Type B pancreatic cell (in vitro differentiated cells): Measurements from ENCODE around the gene PPP2R1B. TPM values are rescaled to one million over a fixed set of nuclear protein-coding genes. Genes with fewer than 3 reads are reported as not detected.
"Not testable (repeated sequence)": the region's sequence is repeated elsewhere in the genome, so short reads cannot be mapped to it uniquely, and the experiment has no call there.

Experiments used
- DNase-seq: peaks from one replicate; pipeline ENCODE4 v3.0.0; 2021; ENCODE audit warnings: mixed read lengths; ENCODE audit not compliant: unreplicated experiment; ENCODE audit errors: extremely low spot score
- H3K27ac Mint-ChIP-seq: 2 replicates; pipeline ENCODE4 v1.8.0; 2021; ENCODE audit warnings: mild to moderate bottlenecking, mixed read lengths
- H3K27me3 Mint-ChIP-seq: 2 replicates; pipeline ENCODE4 v1.8.0; 2021; ENCODE audit warnings: mixed read lengths
- H3K36me3 Mint-ChIP-seq: 2 replicates; pipeline ENCODE4 v1.8.0; 2021; ENCODE audit warnings: mixed read lengths
- H3K4me1 Mint-ChIP-seq: one replicate; pipeline ENCODE4 v1.8.0; 2021; ENCODE audit warnings: mixed read lengths; ENCODE audit not compliant: unreplicated experiment
- H3K4me3 Mint-ChIP-seq: 2 replicates; pipeline ENCODE4 v1.8.0; 2021; ENCODE audit warnings: mild to moderate bottlenecking, mixed read lengths
- H3K9me3 Mint-ChIP-seq: 2 replicates; pipeline ENCODE4 v1.8.0; 2021; ENCODE audit warnings: mixed read lengths
- total RNA-seq: library from RNA; stranded (reverse); gene quantifications from 2 replicates; pipeline ENCODE4 v1.2.1, GENCODE V29; 2021; ENCODE audit warnings: low replicate concordance
- TF ChIP-seq, protein P1 (sequence below): fragments of 200-600 bp; sonication (generic); conservative IDR thresholded peaks from 2 replicates; pipeline ENCODE4 v1.5.0; 2021; ENCODE audit warnings: antibody characterized with exemption, mild to moderate bottlenecking

Gene PPP2R1B
- total RNA-seq, 1 donor from 2014 or later, result 52.3 TPM

DNA sequence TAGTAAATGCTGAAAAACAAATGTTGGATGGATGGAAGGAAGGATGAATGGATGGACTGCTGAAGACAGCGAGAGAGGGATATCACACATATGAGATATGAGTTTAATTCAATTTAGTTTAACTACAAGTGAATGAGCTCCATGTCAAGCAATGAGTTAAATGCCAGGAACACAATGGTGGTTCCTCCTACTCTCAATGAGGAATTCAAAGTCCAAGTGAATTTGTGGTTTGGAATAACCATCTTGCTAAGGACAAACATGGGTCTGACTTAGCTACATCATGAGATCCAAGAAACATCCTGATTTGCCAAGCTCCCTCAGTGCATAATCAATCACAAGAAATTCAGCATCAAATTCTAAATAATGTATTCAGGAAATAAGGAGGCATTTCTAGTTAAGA lies 26.1 kb upstream of the PPP2R1B start:
- TF ChIP-seq, protein P1, sequence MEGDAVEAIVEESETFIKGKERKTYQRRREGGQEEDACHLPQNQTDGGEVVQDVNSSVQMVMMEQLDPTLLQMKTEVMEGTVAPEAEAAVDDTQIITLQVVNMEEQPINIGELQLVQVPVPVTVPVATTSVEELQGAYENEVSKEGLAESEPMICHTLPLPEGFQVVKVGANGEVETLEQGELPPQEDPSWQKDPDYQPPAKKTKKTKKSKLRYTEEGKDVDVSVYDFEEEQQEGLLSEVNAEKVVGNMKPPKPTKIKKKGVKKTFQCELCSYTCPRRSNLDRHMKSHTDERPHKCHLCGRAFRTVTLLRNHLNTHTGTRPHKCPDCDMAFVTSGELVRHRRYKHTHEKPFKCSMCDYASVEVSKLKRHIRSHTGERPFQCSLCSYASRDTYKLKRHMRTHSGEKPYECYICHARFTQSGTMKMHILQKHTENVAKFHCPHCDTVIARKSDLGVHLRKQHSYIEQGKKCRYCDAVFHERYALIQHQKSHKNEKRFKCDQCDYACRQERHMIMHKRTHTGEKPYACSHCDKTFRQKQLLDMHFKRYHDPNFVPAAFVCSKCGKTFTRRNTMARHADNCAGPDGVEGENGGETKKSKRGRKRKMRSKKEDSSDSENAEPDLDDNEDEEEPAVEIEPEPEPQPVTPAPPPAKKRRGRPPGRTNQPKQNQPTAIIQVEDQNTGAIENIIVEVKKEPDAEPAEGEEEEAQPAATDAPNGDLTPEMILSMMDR, result no peak
- H3K27me3 Mint-ChIP-seq, result no peaks in the 10 kb centered on the region
- H3K4me1 Mint-ChIP-seq, result peaks cover 25% of the 10 kb centered on the region
- no peak overlapping the region for H3K4me3 Mint-ChIP-seq
- no peak for DNase-seq
- H3K27ac Mint-ChIP-seq, result no peak overlapping the region
- H3K9me3 Mint-ChIP-seq, result peaks cover 3% of the 10 kb centered on the region
- H3K36me3 Mint-ChIP-seq, result peaks cover 25% of the 10 kb centered on the region

DNA sequence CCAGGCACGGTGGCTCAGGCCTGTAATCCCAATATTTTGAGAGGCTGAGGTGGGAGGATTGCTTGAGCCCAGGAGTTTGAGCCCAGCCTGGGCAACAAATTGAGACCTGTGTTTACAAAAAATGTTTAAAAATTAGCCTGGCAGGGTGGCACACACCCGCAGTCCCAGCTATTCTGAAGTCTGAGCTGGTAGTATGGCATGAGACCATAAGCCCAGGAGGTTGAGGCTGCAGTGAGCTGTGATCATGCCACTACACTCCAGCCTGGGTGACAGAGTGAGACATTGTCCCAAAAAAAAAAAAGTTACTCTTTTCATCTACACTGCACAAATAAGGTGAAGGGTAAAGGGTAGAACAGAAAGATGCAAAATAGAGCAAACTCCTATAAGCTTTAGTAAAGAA lies 22.3 kb upstream of the PPP2R1B start:
- Mint-ChIP-seq H3K27ac (no peak overlapping the region), H3K27me3 (no peaks in the 10 kb centered on the region), H3K4me1 (no peaks in the 10 kb centered on the region), H3K9me3 (no peaks in the 10 kb centered on the region), H3K36me3 (peaks cover 27% of the 10 kb centered on the region), H3K4me3 (no peak overlapping the region)
- TF ChIP-seq, protein P1, result no peak
- no peak for DNase-seq

DNA sequence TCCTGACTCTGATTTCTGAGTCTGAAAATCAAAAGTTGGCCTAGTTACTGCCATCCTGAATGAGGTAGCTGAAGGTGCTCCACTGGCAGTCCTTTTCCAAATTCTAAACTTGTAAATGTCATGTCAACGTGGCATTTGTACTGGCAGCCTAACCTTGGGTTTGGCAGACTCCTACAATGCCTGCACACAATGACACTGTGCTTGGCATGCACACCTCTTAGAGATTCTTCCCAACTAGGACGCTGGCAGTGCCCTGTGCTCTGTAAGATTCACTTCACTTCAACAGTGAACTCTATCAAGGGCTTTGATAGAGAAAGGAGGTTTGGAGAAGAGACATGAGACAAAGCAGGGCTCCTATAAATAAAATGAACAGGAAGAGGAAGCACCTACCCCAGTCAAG lies 21.9 kb upstream of the PPP2R1B start:
- TF ChIP-seq, protein P1, result no peak
- H3K4me3 Mint-ChIP-seq, result no peak overlapping the region
- no peaks in the 10 kb centered on the region for H3K27me3 Mint-ChIP-seq
- H3K4me1 Mint-ChIP-seq, result no peaks in the 10 kb centered on the region
- DNase-seq, result no peak
- peaks cover 27% of the 10 kb centered on the region for H3K36me3 Mint-ChIP-seq
- H3K27ac Mint-ChIP-seq, result no peak overlapping the region
- H3K9me3 Mint-ChIP-seq, result no peaks in the 10 kb centered on the region

DNA sequence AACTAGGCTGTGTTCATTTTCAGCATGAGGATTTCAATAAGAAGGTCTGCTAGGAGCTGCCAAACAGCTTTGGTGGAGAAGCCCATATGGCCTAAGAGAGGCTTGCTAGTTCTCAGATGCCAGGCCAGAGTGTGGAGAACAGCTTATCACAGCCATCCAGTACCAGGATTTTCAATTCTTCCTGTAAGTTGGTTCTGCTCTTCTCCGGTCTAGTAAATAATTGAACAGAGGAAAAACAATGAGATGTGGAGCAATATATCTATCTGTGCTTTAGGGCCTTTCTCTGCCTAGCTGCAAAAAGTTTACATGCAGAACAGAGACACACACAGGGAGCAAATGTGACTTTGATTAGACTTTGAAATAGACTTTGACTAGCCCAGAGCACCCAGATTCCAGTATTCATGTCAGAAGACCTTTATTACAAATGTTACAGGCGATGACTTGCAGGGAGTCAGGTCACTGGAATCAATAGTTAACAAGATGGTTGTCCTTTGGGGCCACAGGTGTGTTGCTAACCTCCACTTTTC lies 19.8 kb upstream of the PPP2R1B start:
- no peak overlapping the region for H3K4me3 Mint-ChIP-seq
- no peaks in the 10 kb centered on the region for H3K4me1 Mint-ChIP-seq
- no peaks in the 10 kb centered on the region for H3K9me3 Mint-ChIP-seq
- DNase-seq, result no peak
- no peaks in the 10 kb centered on the region for H3K27me3 Mint-ChIP-seq
- TF ChIP-seq, protein P1, result no peak
- peaks cover 21% of the 10 kb centered on the region for H3K36me3 Mint-ChIP-seq
- H3K27ac Mint-ChIP-seq, result no peak overlapping the region

DNA sequence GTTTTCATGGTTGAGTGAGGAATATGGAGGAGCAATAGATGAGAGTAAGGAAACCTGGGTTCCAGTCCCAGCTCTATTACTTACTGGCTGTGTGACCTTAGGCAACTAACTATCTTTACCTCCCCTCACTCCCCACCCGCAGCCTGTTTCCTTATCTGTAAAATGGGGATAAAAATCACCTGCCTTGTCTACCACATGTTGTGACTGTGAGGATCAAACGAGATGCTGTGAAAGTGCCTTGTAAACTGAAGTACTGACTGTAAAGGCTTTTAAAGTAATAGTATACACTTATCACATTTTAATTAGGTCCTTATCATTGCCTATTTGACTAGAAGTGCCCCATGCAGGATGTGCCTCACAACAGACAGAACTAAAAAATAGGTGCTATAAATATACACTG lies 18.9 kb upstream of the PPP2R1B start:
- H3K36me3 Mint-ChIP-seq, result peaks cover 17% of the 10 kb centered on the region
- DNase-seq, result no peak
- no peak overlapping the region for H3K27ac Mint-ChIP-seq
- H3K4me3 Mint-ChIP-seq, result no peak overlapping the region
- TF ChIP-seq, protein P1, result no peak
- no peaks in the 10 kb centered on the region for H3K9me3 Mint-ChIP-seq
- H3K4me1 Mint-ChIP-seq, result no peaks in the 10 kb centered on the region
- no peaks in the 10 kb centered on the region for H3K27me3 Mint-ChIP-seq

DNA sequence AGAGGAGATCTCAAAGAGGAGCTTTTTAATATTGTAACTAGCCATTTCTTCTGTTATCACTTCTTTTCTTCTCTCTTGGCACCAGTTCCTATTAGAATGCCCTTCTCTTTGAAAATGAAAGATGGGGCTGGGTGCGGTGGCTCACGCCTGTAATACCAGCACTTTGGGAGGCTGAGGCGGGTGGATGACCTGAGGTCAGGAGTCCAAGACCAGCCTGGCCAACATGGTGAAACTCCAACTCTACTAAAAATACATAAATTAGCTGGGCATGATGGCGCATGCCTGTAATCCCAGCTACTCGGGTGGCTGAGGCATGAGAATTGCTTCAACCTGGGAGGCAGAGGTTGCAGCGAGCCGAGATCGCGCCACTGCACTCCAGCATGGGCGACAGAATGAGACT lies 18.1 kb upstream of the PPP2R1B start:
- H3K27ac Mint-ChIP-seq, H3K4me1 Mint-ChIP-seq, H3K9me3 Mint-ChIP-seq, H3K27me3 Mint-ChIP-seq, H3K4me3 Mint-ChIP-seq, DNase-seq: not testable (repeated sequence)
- peaks cover 17% of the 10 kb centered on the region for H3K36me3 Mint-ChIP-seq
